Ectodermal cell (in vitro differentiated cells): ENCODE data around the gene KCNIP4.
A peak's percentile ranks its signal among the peaks of the same experiment; 100 is the strongest.

Experiments used
- H3K27ac ChIP-seq: 2 replicates; pipeline ENCODE4 v1.7.0; 2013; ENCODE audit warnings: mild to moderate bottlenecking, low read depth, low read length; ENCODE audit not compliant: insufficient read depth, poor library complexity, severe bottlenecking
- H3K27me3 ChIP-seq: 2 replicates; pipeline ENCODE4 v1.7.0; 2013; ENCODE audit warnings: mild to moderate bottlenecking, low read length; ENCODE audit not compliant: insufficient read depth, control insufficient read depth, poor library complexity, severe bottlenecking
- H3K36me3 ChIP-seq: one replicate; pipeline ENCODE4 v1.7.0; 2013; ENCODE audit warnings: low read length; ENCODE audit not compliant: control insufficient read depth, insufficient read depth
- H3K4me1 ChIP-seq: one replicate; pipeline ENCODE4 v1.7.0; 2013; ENCODE audit warnings: low read length; ENCODE audit not compliant: control insufficient read depth, insufficient read depth
- H3K4me3 ChIP-seq: 2 replicates; pipeline ENCODE4 v1.7.0; 2013; ENCODE audit warnings: low read depth, low read length, control low read depth; ENCODE audit not compliant: insufficient read depth
- H3K9me3 ChIP-seq: 2 replicates; pipeline ENCODE4 v1.7.0; 2013; ENCODE audit warnings: mild to moderate bottlenecking, low read length, moderate library complexity; ENCODE audit not compliant: control insufficient read depth
- WGBS, 2 experiments: methylation state at CpG; one replicate each; pipeline ENCODE4 v1.1.7; 2013; ENCODE audit warnings: missing lambda C conversion rate in 2 of 2; 5-methylcytosine and 5-hydroxymethylcytosine counted together

The KCNIP4 gene

GRCh38 chr4:21973850-21974249, 25.3 kb upstream of the KCNIP4 start:
- Histone ChIP-seq H3K4me1 (no peaks in the 10 kb centered on the region), H3K4me3 (no peak overlapping the region), H3K9me3 (no peaks in the 10 kb centered on the region), H3K27me3 (no peaks in the 10 kb centered on the region), H3K27ac (no peak overlapping the region), H3K36me3 (no peaks in the 10 kb centered on the region)
- 58 to 81% methylated on average over 2 to 3 of the region's 3 CpGs for WGBS, 2 experiments

DNA sequence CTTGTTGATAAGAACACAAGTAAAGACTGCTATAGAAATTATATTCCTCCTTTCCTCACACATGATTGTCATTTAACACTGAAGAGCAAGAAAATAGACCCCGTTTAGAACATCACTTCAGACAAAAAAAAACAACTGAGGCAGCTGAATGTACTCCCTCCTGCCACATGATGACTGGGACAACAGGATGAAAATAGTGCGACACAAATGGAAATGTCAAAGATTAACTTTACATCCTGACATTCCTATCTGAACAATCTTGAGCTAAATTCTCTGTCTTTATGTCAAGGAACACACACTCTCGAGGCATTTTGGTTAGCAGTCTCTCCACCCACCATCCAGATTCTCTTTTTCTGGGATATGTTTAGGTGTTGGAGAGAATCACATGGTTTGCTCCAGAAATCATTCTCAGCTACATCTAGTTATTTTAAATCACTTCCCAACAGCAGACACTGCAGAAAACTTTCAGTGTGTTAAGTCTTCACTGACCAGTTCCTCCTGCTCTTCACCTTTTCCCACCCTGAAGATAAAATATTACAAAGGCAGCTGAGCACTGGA, 16.3 kb upstream of the KCNIP4 start:
- 94 to 95% methylated on average over 2 to 3 of the region's 3 CpGs for WGBS, 2 experiments
- H3K27me3 ChIP-seq = no peaks in the 10 kb centered on the region
- H3K4me3 ChIP-seq = no peak overlapping the region

DNA sequence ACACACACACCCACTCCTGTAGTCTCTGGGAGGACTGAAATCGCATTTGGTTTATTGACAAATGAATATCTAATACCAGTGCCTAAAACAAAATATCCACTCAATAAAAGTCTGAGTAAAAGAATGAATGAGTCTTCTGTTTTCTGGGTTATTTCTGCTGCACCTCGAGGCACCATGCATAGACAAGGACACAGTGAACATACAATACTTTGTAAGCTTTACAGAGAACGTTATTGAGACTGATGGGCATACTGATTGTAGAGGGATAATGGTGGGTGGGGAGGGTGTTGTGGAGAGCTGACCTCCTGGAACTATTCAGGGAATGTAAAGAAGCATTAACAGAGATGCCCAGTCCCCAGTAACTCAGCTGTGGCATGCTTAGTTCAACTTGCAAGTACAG, 14.1 kb upstream of the KCNIP4 start:
- Histone ChIP-seq H3K27ac (no peak overlapping the region), H3K27me3 (no peaks in the 10 kb centered on the region), H3K36me3 (no peaks in the 10 kb centered on the region), H3K4me1 (no peaks in the 10 kb centered on the region), H3K9me3 (no peaks in the 10 kb centered on the region), H3K4me3 (no peak overlapping the region)
- 88 to 92% methylated on average over 2 to 3 of the region's 3 CpGs for whole genome bisulfite sequencing, 2 experiments

More for the DNA sequence above, 16.3 kb upstream of the KCNIP4 start:
- Histone ChIP-seq H3K36me3 (no peaks in the 10 kb centered on the region), H3K4me1 (no peaks in the 10 kb centered on the region), H3K27ac (no peak overlapping the region), H3K9me3 (no peaks in the 10 kb centered on the region)

GRCh38 chr4:21960793-21961192, 12.2 kb upstream of the KCNIP4 start:
- H3K9me3 ChIP-seq = no peaks in the 10 kb centered on the region
- no peaks in the 10 kb centered on the region for H3K4me1 ChIP-seq
- no peaks in the 10 kb centered on the region for H3K36me3 ChIP-seq
- WGBS, 2 experiments = 90 to 91% methylated on average over 4 of the region's 4 CpGs
- no peaks in the 10 kb centered on the region for H3K27me3 ChIP-seq
- no peak overlapping the region for H3K4me3 ChIP-seq
- H3K27ac ChIP-seq = no peak overlapping the region

GRCh38 chr4:21954916-21955315, 6.3 kb upstream of the KCNIP4 start:
- Histone ChIP-seq H3K27me3 (peaks cover 11% of the 10 kb centered on the region), H3K36me3 (no peaks in the 10 kb centered on the region), H3K4me1 (no peaks in the 10 kb centered on the region), H3K27ac (no peak overlapping the region), H3K4me3 (no peak overlapping the region), H3K9me3 (no peaks in the 10 kb centered on the region)
- 91 to 95% methylated on average over 3 of the region's 3 CpGs for WGBS, 2 experiments

- WGBS, 2 experiments = 67 to 97% methylated on average over 3 to 4 of the region's 4 CpGs
- H3K9me3 ChIP-seq = no peaks in the 10 kb centered on the region
- H3K4me3 ChIP-seq = no peak overlapping the region
- no peak overlapping the region for H3K27ac ChIP-seq
- peaks cover 23% of the 10 kb centered on the region for H3K27me3 ChIP-seq
- no peaks in the 10 kb centered on the region for H3K4me1 ChIP-seq
- no peaks in the 10 kb centered on the region for H3K36me3 ChIP-seq
These were observed 5.1 kb upstream of the KCNIP4 start for GRCh38 chr4:21953653-21954052.

- no peaks in the 10 kb centered on the region for H3K36me3 ChIP-seq
- H3K4me3 ChIP-seq = no peak overlapping the region
- WGBS, 2 experiments = 95 to 96% methylated on average over 3 of the region's 3 CpGs
- no peak overlapping the region for H3K27ac ChIP-seq
- H3K4me1 ChIP-seq = no peaks in the 10 kb centered on the region
- no peaks in the 10 kb centered on the region for H3K9me3 ChIP-seq
- H3K27me3 ChIP-seq = peaks cover 34% of the 10 kb centered on the region
These were observed 4.0 kb upstream of the KCNIP4 start for GRCh38 chr4:21952549-21952948.

DNA sequence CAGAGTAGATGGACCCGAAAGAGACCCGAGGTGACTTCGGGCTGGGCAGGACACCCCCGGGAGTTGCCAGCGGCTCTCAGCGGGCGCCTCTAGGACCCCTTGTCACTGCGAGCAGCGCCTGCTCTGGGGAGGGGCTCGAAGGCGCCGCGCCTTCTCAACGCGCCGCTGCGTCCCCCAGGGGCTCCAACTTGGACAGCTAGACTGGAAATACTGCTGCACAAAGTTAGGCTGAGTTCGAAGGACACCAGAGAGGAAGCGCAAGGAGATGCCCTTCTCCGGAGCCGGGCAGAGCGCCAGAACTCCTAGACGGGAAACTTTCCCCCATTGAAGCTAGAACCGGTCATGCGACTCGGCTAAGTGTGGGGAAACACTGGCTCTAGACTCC, 493 bp upstream of the KCNIP4 start:
- H3K36me3 ChIP-seq = no peaks in the 10 kb centered on the region
- WGBS, 2 experiments = 13 to 16% methylated on average over 26 of the region's 26 CpGs
- peaks cover 54% of the 10 kb centered on the region for H3K27me3 ChIP-seq
- H3K4me1 ChIP-seq = no peaks in the 10 kb centered on the region
- H3K4me3 ChIP-seq = peak overlapping the region; percentile 57
- H3K9me3 ChIP-seq = no peaks in the 10 kb centered on the region
- no peak overlapping the region for H3K27ac ChIP-seq

DNA sequence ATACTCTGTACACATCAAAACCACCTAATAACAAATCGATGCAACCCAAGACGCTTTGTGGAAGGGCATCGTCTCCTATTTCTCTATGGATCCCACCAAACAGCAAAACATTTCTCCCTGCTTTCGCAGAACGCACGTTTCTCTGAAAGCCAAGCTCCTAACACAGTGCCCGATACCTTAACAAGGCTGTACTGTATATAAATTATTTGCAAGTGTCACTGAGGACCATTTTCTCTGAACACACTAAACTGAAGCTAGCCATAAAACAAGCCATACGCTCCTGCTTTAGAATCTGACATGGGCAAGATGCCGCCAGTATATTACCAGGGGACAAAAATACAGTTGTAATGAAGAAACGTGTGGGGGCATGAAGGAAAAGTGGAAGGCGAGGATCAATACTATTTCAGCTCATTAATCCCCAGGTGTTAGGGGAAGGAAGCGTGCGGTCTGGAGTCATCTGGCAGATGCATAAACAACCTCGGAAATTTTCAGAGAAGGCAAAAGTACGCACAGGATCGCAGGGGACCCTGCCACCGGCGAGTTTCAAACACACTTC, 703 bp downstream of the KCNIP4 start:
- H3K36me3 ChIP-seq = no peaks in the 10 kb centered on the region
- peak overlapping the region; percentile 57 for H3K4me3 ChIP-seq
- 42 to 43% methylated on average over 17 to 18 of the region's 18 CpGs for WGBS, 2 experiments
- no peak overlapping the region for H3K27ac ChIP-seq
- H3K27me3 ChIP-seq = peaks cover 54% of the 10 kb centered on the region
- no peaks in the 10 kb centered on the region for H3K4me1 ChIP-seq
- H3K9me3 ChIP-seq = no peaks in the 10 kb centered on the region

- Histone ChIP-seq H3K9me3 (no peaks in the 10 kb centered on the region), H3K4me1 (no peaks in the 10 kb centered on the region), H3K4me3 (no peak overlapping the region), H3K27ac (no peak overlapping the region), H3K27me3 (peaks cover 54% of the 10 kb centered on the region), H3K36me3 (no peaks in the 10 kb centered on the region)
- WGBS, 2 experiments = 89 to 90% methylated on average over 6 of the region's 6 CpGs
These were observed 1.7 kb downstream of the KCNIP4 start for GRCh38 chr4:21946858-21947257.
